A673 (cell line): Measurements from ENCODE around the gene BACE2.

Experiments
- EZH2 ChIP-seq: fragments of 200-600 bp; sonication (generic); IDR thresholded peaks from 2 replicates; pipeline ENCODE4 v1.6.1; 2017; ENCODE audit warnings: borderline replicate concordance, low read depth, mild to moderate bottlenecking, mixed read lengths, antibody characterized with exemption, low read length; ENCODE audit not compliant: poor library complexity, severe bottlenecking
- TF ChIP-seq, protein P1 (sequence below): fragments of 300-800, 200-600 bp; sonication (generic); conservative IDR thresholded peaks from 2 replicates; pipeline ENCODE4 v1.5.1; 2017; ENCODE audit warnings: low read depth, mild to moderate bottlenecking, antibody characterized with exemption, low read length, moderate library complexity, mixed read lengths

- TF ChIP-seq, protein P1, sequence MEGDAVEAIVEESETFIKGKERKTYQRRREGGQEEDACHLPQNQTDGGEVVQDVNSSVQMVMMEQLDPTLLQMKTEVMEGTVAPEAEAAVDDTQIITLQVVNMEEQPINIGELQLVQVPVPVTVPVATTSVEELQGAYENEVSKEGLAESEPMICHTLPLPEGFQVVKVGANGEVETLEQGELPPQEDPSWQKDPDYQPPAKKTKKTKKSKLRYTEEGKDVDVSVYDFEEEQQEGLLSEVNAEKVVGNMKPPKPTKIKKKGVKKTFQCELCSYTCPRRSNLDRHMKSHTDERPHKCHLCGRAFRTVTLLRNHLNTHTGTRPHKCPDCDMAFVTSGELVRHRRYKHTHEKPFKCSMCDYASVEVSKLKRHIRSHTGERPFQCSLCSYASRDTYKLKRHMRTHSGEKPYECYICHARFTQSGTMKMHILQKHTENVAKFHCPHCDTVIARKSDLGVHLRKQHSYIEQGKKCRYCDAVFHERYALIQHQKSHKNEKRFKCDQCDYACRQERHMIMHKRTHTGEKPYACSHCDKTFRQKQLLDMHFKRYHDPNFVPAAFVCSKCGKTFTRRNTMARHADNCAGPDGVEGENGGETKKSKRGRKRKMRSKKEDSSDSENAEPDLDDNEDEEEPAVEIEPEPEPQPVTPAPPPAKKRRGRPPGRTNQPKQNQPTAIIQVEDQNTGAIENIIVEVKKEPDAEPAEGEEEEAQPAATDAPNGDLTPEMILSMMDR, result no peak
- TF ChIP-seq EZH2, result no peak
Observed at GRCh38 chr21:41277846-41278245, 109.9 kb downstream of the BACE2 start.
